K562 (cell line): Measurements from ENCODE around the gene HOMEZ. TPM values are rescaled to one million over a fixed set of nuclear protein-coding genes. Genes with fewer than 3 reads are reported as not detected.
"Not testable (repeated sequence)": the region's sequence is repeated elsewhere in the genome, so short reads cannot be mapped to it uniquely, and the experiment has no call there.

Experiments
- ATAC-seq: fragments of 200-7000 bp; cut with Tn5 transposase; 3 replicates; pipeline ENCODE4 v1.9.1; 2020; ENCODE audit warnings: moderate library complexity
- BruUV-seq: library from RNA; stranded (reverse); fragments of 400-500 nt; replicated peaks from 2 replicates; lab custom pipeline; 2021; lab: Mats Ljungman, UMichigan
- CTCF ChIA-PET: fragments of 300-600 bp; formaldehyde crosslinking; extraction: SDS; loops from one replicate; lab custom pipeline; 2021; ENCODE audit warnings: low intra/inter-chr PET ratio; lab: Yijun Ruan, JAX
- POLR2A ChIA-PET: fragments of 300-600, 350-650 bp; sonication (Branson Sonifier 250); formaldehyde crosslinking; extraction: SDS; loops from one replicate; lab custom pipeline; 2021; ENCODE audit warnings: antibody characterized with exemption, inconsistent platforms; lab: Yijun Ruan, JAX
- DNase-seq, 4 experiments: peaks; one replicate each; pipeline versions ENCODE4 v3.0.0 to v3.0.0-alpha.2; 2011 to 2018; ENCODE audit warnings: low spot score in 3 of 4, mixed read lengths in 3 of 4; ENCODE audit errors: extremely low read depth in 1 of 4
- FAIRE-seq: peaks from 2 replicates; lab custom pipeline; 2011; peaks lifted over from hg19 to GRCh38; lab: Jason Lieb, UNC
- H2AFZ ChIP-seq: 2 replicates; pipeline ENCODE4 v1.6.0; 2011; ENCODE audit warnings: low read depth, low read length, control low read depth, inconsistent platforms
- H3K27ac ChIP-seq: fragments of 200-600 bp; 3 replicates; pipeline ENCODE4 v1.8.0; 2011; ENCODE audit warnings: low read depth, mild to moderate bottlenecking, control low read depth, inconsistent platforms, low read length, moderate library complexity, mixed read lengths; ENCODE audit errors: extremely low read depth
- H3K27me3 ChIP-seq, 2 experiments: fragments of 300-600 bp in 1 of 2; 2 replicates in 1 of 2; 3 replicates in 1 of 2; pipeline versions ENCODE4 v1.6.0 to v1.8.0; 2011; ENCODE audit warnings: inconsistent platforms in 2 of 2, low read length in 2 of 2, mild to moderate bottlenecking in 1 of 2, mixed read lengths in 1 of 2, moderate library complexity in 1 of 2; ENCODE audit not compliant: control insufficient read depth in 2 of 2, insufficient read depth in 2 of 2
- H3K36me3 ChIP-seq: fragments of 300-600 bp; 3 replicates; pipeline ENCODE4 v1.8.0; 2011; ENCODE audit warnings: mild to moderate bottlenecking, low read length, inconsistent platforms; ENCODE audit not compliant: control insufficient read depth, insufficient read depth
- H3K4me1 ChIP-seq, 2 experiments: fragments of 200-600 bp in 1 of 2; replicated peaks in 1 of 2; 2 replicates in 1 of 2; 3 replicates in 1 of 2; pipeline versions ENCODE4 v1.5.1 to v1.8.0; 2011; ENCODE audit warnings: inconsistent platforms in 2 of 2, low read length in 2 of 2, mild to moderate bottlenecking in 1 of 2, mixed read lengths in 1 of 2, moderate library complexity in 1 of 2; ENCODE audit not compliant: control insufficient read depth in 2 of 2, insufficient read depth in 2 of 2
- H3K4me2 ChIP-seq: 2 replicates; pipeline ENCODE4 v1.6.1; 2011; ENCODE audit warnings: low read length, control low read depth, inconsistent platforms, mixed read lengths; ENCODE audit not compliant: insufficient read depth
- H3K4me3 ChIP-seq: fragments of 200-600 bp; sonication (generic), shearing (Covaris generic); 2 replicates; pipeline ENCODE4 v1.5.1; 2016; ENCODE audit warnings: control low read depth, inconsistent platforms
- H3K79me2 ChIP-seq: fragments of 200-600 bp; 3 replicates; pipeline ENCODE4 v1.8.0; 2011; ENCODE audit warnings: low read length, inconsistent platforms; ENCODE audit not compliant: control insufficient read depth, insufficient read depth
- H3K9ac ChIP-seq, 2 experiments: 2 replicates each; pipeline versions ENCODE4 v1.6.0 to v1.6.1; 2011; ENCODE audit warnings: low read depth in 2 of 2, low read length in 2 of 2, control low read depth in 1 of 2, inconsistent platforms in 1 of 2, mild to moderate bottlenecking in 1 of 2, mixed read lengths in 1 of 2; ENCODE audit not compliant: insufficient read depth in 1 of 2
- H3K9me1 ChIP-seq: one replicate; pipeline ENCODE4 v1.6.0; 2011; ENCODE audit warnings: inconsistent platforms, mild to moderate bottlenecking, low read length, moderate library complexity; ENCODE audit not compliant: control insufficient read depth, insufficient read depth
- H3K9me3 ChIP-seq: replicated peaks from 2 replicates; pipeline ENCODE4 v1.5.1; 2011; ENCODE audit warnings: low read depth, low read length, inconsistent platforms; ENCODE audit not compliant: control insufficient read depth, insufficient read depth
- H4K20me1 ChIP-seq: replicated peaks from 2 replicates; pipeline ENCODE4 v1.6.1; 2011; ENCODE audit warnings: low read length, inconsistent platforms, mixed read lengths; ENCODE audit not compliant: control insufficient read depth, insufficient read depth
- BCOR ChIP-seq: fragments of 450-650 bp; IDR thresholded peaks from 2 replicates; pipeline ENCODE4 v1.6.1; 2016
- MTA2 ChIP-seq: fragments of 450-650 bp; IDR thresholded peaks from 2 replicates; pipeline ENCODE4 v1.6.1; 2016; ENCODE audit warnings: low read depth
- NFE2L1 ChIP-seq: fragments of 450-650 bp; IDR thresholded peaks from 2 replicates; pipeline ENCODE4 v1.6.1; 2016; ENCODE audit warnings: missing genetic modification characterization, low read depth, mild to moderate bottlenecking, missing compliant biosample characterization, moderate library complexity, borderline replicate concordance
- RAD21 ChIP-seq, 2 experiments: fragments of 250-450 bp in 1 of 2; fragments of 450-650 bp in 1 of 2; sonication (Bioruptor Pico) in 1 of 2; formaldehyde crosslinking in 1 of 2; IDR thresholded peaks in 1 of 2; conservative IDR thresholded peaks in 1 of 2; 2 replicates each; pipeline versions ENCODE4 v1.4.0 to v1.8.0; 2020 to 2022; ENCODE audit warnings: mild to moderate bottlenecking in 2 of 2, moderate library complexity in 1 of 2
- SMAD2 ChIP-seq: fragments of 150-350 bp; IDR thresholded peaks from 2 replicates; pipeline ENCODE4 v1.6.1; 2014; ENCODE audit warnings: low read depth, mild to moderate bottlenecking, low read length
- WGBS: fragments of 100-300 bp; shearing (Covaris generic); methylation state at CpG from one replicate; pipeline ENCODE4 v1.1.6; 2016; ENCODE audit warnings: low coverage, mixed read lengths; ENCODE audit not compliant: insufficient coverage; ENCODE audit errors: missing lambda C conversion rate; 5-methylcytosine and 5-hydroxymethylcytosine counted together
- in situ Hi-C: fragments of 300-500 bp; cut with MboI; formaldehyde crosslinking; loops from 4 replicates; pipeline ENCODE4 v1.15.0; 2018; ENCODE audit warnings: inconsistent platforms, mixed read lengths
- intact Hi-C: fragments of 100-400 bp; cut with micrococcal nuclease; formaldehyde crosslinking; loops from 2 replicates; pipeline ENCODE4 v1.14.2; 2022
- polyA plus RNA-seq, 8 experiments: library from polyadenylated mRNA; depleted of rRNA in 4 of 8; stranded (reverse) in 5 of 8; unstranded in 3 of 8; fragments of >200 nt; fragmentation: Nextera tagmentation in 2 of 8; fragmentation: Illumina TruSeq in 1 of 8; extraction: Ambion mirVana in 2 of 8; extraction: Trizol in 1 of 8; gene quantifications; 2 replicates each; pipeline versions ENCODE4 v1.2.1 to v1.2.3, GENCODE V29; 2011 to 2014; ENCODE audit warnings: inconsistent platforms in 1 of 8, missing spikeins in 1 of 8
- total RNA-seq, 7 experiments: library from RNA; depleted of rRNA in 6 of 7; stranded (reverse); fragments of >200 nt in 6 of 7; fragmentation: Illumina TruSeq in 2 of 7; extraction: Trizol in 2 of 7; gene quantifications; 2 replicates each; pipeline versions ENCODE4 v1.2.1 to v1.2.3, GENCODE V29; 2011 to 2021; ENCODE audit warnings: low replicate concordance in 1 of 7

The HOMEZ gene
- total and polyA plus RNA-seq, 9 of the 15 experiments (the other 6 are each of a cell fraction or from before 2014, with no cell fraction given), result 3.0 to 30.2 (median 16.9) TPM

DNA sequence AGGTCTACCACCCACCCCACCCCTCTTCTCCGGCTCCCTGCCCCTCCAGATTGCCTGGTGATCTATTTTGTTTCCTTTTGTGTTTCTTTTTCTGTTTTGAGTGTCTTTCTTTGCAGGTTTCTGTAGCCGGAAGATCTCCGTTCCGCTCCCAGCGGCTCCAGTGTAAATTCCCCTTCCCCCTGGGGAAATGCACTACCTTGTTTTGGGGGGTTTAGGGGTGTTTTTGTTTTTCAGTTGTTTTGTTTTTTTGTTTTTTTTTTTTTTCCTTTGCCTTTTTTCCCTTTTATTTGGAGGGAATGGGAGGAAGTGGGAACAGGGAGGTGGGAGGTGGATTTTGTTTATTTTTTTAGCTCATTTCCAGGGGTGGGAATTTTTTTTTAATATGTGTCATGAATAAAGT is 39.8 kb upstream of the HOMEZ start:
- 95% methylated on average over 3 of the region's 5 CpGs for WGBS
- H3K9me1 ChIP-seq, in situ Hi-C loops, H3K4me3 ChIP-seq, ATAC-seq, H3K4me2 ChIP-seq, FAIRE-seq, H4K20me1 ChIP-seq, H2AFZ ChIP-seq, H3K9me3 ChIP-seq, H3K27me3 ChIP-seq, H3K4me1 ChIP-seq, BruUV-seq, CTCF ChIA-PET, DNase-seq, H3K9ac ChIP-seq, H3K27ac ChIP-seq: not testable (repeated sequence)
- H3K79me2 ChIP-seq, result peaks cover 29% of the 10 kb centered on the region
- intact Hi-C loops, result loop anchor here (5.0 to 10.0 kb wide), 3 partner anchors 129 to 558 kb away; partner anchors contain the start of genes OXA1L, THTPA and ZFHX2
- POLR2A ChIA-PET, result interaction anchor here (0.6 to 1.6 kb wide), 8 partner anchors 20 to 565 kb away, joined by 3 to 11 read pairs (median 3); partner anchors contain the start of gene OXA1L
- peaks cover 43% of the 10 kb centered on the region; the same call in 2 of the 3 replicates for H3K36me3 ChIP-seq

DNA sequence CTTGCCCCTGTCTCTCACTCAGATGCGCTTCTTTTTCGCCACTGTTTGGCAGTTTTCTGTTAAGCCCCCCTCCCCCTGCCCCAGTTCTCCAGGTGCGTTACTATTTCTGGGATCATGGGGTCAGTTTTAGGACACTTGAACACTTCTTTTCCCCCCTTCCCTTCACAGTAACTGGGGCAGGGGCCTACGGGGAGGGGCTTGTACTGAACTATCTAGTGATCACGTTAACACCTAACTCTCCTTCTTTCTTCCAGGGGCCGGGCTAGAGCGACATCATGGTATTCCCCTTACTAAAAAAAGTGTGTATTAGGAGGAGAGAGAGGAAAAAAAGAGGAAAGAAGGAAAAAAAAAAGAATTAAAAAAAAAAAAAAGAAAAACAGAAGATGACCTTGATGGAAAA is 39.1 kb upstream of the HOMEZ start:
- no TSS peak for BruUV-seq
- ChIA-PET POLR2A (no interaction called here), CTCF (no interaction called here)
- no peaks in the 10 kb centered on the region for H3K9me3 ChIP-seq
- in situ Hi-C loops (no loop called here), intact Hi-C loops (loop anchor here (5.0 to 10.0 kb wide), 3 partner anchors 130 to 558 kb away; partner anchors contain the start of genes OXA1L, THTPA and ZFHX2)
- 80% methylated on average over 4 of the region's 7 CpGs for WGBS
- no peaks in the 10 kb centered on the region for H3K9me1 ChIP-seq
- H4K20me1 ChIP-seq, result no peaks in the 10 kb centered on the region; the same call in 1 of the 2 replicates
- H3K79me2 ChIP-seq, result peaks cover 33% of the 10 kb centered on the region
- H2AFZ ChIP-seq, result no peak overlapping the region
- no peak overlapping the region for H3K27ac ChIP-seq
- H3K4me2 ChIP-seq, result no peak overlapping the region
- H3K27me3 ChIP-seq, result no peaks in the 10 kb centered on the region
- peaks cover 10 to 15% of the 10 kb centered on the region in 2 experiments; a peak in 4 of 5 replicates for H3K4me1 ChIP-seq
- no peak overlapping the region for H3K9ac ChIP-seq
- peaks cover 49% of the 10 kb centered on the region; the same call in 2 of the 3 replicates for H3K36me3 ChIP-seq
- no peak overlapping the region for H3K4me3 ChIP-seq
- no peak for TF ChIP-seq MTA2
- TF ChIP-seq SMAD2, result no peak
- TF ChIP-seq NFE2L1 (tag), result no peak
- TF ChIP-seq RAD21 (CRISPR knock-in tag; conservative IDR thresholded peaks at IDR 0.05 in 1 of 2, IDR thresholded peaks at IDR 0.05 in 1 of 2), result no peak
- no peak for TF ChIP-seq BCOR
- no peak for ATAC-seq
- FAIRE-seq, result no peak
- DNase-seq, result no peak
